LNCaP clone FGC (cell line): ENCODE results near the gene HHAT.

Experiments used
- DNase-seq: peaks from one replicate; pipeline ENCODE4 v3.0.0-alpha.2; 2011; ENCODE audit warnings: low read depth
- H3K4me3 ChIP-seq: 2 replicates; pipeline ENCODE4 v1.5.1; 2011; ENCODE audit warnings: mild to moderate bottlenecking, low read depth, low read length, control low read depth
- CTCF ChIP-seq: IDR thresholded peaks from 2 replicates; pipeline ENCODE4 v1.5.1; 2012; ENCODE audit warnings: mild to moderate bottlenecking; ENCODE audit not compliant: control insufficient read depth, insufficient read depth; ENCODE audit errors: extremely low read depth

HHAT gene

DNA sequence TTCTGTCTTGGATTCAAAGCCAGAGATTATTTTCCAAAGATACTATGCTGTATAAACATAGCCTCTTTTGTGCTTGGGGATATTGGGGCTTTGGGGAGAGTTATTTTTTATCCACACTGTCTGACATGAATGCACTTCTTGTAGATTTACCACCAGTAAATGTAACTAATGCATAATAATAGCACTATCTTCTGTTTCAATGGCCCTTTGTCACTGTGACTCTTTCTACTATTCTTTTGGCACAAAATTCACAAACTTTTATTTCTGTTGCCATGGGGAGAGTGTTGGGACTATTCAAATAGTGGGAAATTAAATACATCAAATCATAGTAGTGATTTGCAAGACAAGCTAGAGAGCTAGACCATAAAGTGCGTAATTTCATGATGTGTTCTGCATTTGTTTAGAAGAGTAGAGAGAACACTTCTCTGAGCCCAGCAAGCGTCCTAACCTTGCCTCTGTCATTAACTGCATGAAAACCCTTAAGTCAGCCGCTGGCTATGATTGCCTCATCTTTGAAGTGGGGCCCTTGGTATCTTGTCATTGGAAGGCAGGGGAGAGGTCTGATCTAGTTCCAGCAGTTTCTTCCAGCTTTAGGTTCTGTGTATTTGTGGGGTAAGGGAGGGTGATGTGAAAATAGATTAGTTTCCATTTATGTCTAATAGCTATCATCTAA is 154.4 kb downstream of the HHAT start:
- no peak for TF ChIP-seq CTCF
- DNase-seq = no peak
- no peak overlapping the region for H3K4me3 ChIP-seq

DNA sequence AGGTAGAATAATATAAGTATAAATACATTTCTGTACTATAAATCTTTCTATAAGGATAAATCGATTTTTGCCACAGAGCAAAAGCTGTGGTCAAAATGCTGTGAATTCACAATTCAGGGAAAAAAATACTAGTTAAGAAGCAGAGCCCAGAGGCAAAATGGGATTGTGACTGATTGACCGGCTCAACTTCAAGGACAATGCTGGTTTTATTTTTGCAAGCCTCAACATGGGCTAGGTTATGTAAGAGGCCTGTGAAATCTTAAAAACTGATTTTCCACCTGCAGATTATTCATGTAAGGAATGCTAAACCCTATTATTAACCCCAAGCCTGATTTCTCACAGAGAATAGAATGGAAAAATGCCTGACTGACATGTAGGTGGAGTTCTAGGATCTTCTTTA is 155.1 kb downstream of the HHAT start:
- no peak overlapping the region for H3K4me3 ChIP-seq
- no peak for DNase-seq
- TF ChIP-seq CTCF = no peak

- no peak for TF ChIP-seq CTCF
- no peak overlapping the region for H3K4me3 ChIP-seq
- DNase-seq = no peak
Observed at GRCh38 chr1:210487021-210487420, 158.3 kb downstream of the HHAT start.

- DNase-seq = no peak
- H3K4me3 ChIP-seq = no peak overlapping the region
- no peak for TF ChIP-seq CTCF
Observed at GRCh38 chr1:210489491-210489890, 160.8 kb downstream of the HHAT start.

GRCh38 chr1:210490781-210491180 is 162.1 kb downstream of the HHAT start:
- no peak for TF ChIP-seq CTCF
- DNase-seq = no peak

GRCh38 chr1:210496063-210496462 is 167.4 kb downstream of the HHAT start:
- no peak for TF ChIP-seq CTCF
- DNase-seq = no peak

More at GRCh38 chr1:210490781-210491180, 162.1 kb downstream of the HHAT start:
- no peak overlapping the region for H3K4me3 ChIP-seq

DNA sequence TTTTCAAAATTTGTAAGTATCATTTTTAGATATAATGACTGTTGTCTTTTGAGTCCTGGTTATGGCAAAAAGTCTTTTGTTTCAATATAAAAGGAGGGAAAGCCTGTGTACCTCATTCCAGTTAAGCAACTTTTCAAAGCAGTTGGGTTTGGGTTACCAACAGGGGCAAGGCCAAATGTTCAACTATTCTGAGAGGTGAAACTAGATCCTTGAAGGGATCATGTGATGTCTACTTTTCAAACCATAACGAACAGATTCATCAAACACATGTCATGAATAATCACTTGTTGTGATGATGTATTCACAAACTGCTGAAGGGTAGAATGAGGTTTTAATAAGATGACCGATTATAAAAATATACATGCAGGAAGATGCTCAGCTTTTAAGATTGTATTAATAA is 171.3 kb downstream of the HHAT start:
- TF ChIP-seq CTCF = no peak
- H3K4me3 ChIP-seq = no peak overlapping the region
- DNase-seq = no peak

More at GRCh38 chr1:210496063-210496462, 167.4 kb downstream of the HHAT start:
- H3K4me3 ChIP-seq = no peak overlapping the region
